Left ventricle myocardium inferior (tissue), 1 donor: ENCODE measurements around the gene CCAR1. TPM values are rescaled to one million over a fixed set of nuclear protein-coding genes. Genes with fewer than 3 reads are reported as not detected.
A peak's percentile ranks its signal among the peaks of the same experiment; 100 is the strongest.
"Not testable (repeated sequence)": the region's sequence is repeated elsewhere in the genome, so short reads cannot be mapped to it uniquely, and the experiment has no call there.

Source experiments
- DNase-seq: peaks from one replicate; pipeline ENCODE4 v3.0.0-alpha.2; 2020
- H3K27ac ChIP-seq: fragments of 200-600 bp; replicated peaks from 2 replicates; pipeline ENCODE4 v1.8.0; 2021
- H3K27me3 ChIP-seq: fragments of 200-600 bp; 2 replicates; pipeline ENCODE4 v1.8.0; 2021; ENCODE audit warnings: low read depth
- H3K36me3 ChIP-seq: fragments of 200-600 bp; 2 replicates; pipeline ENCODE4 v1.8.0; 2021
- H3K4me1 ChIP-seq: fragments of 200-600 bp; 2 replicates; pipeline ENCODE4 v1.8.0; 2021
- H3K4me3 ChIP-seq: fragments of 200-600 bp; 2 replicates; pipeline ENCODE4 v1.8.0; 2021; ENCODE audit warnings: mild to moderate bottlenecking, moderate library complexity
- H3K9me3 ChIP-seq: fragments of 200-600 bp; replicated peaks from 2 replicates; pipeline ENCODE4 v1.8.0; 2021
- intact Hi-C: fragments of 100-400 bp; cut with micrococcal nuclease; formaldehyde crosslinking; loops from one replicate; pipeline ENCODE4 v1.11.0; 2022
- total RNA-seq: library from RNA; stranded (reverse); fragmentation: NEBNext Ultra II Directional; extraction: Animal tissue kit (Norgen Biotek cat#: 25700); gene quantifications from one replicate; pipeline ENCODE4 v1.2.1, GENCODE V29; 2021
- TF ChIP-seq, protein P1 (sequence below): fragments of 200-600 bp; IDR thresholded peaks from 2 replicates; pipeline ENCODE4 v1.8.0; 2021; ENCODE audit warnings: antibody characterized with exemption, mild to moderate bottlenecking, borderline replicate concordance
- donor health status: DM: no; HTN: yes; CAD: no; lungs with severe emphysema.

The CCAR1 gene
- total RNA-seq, 1 donor from 2014 or later, result 27.5 TPM

DNA sequence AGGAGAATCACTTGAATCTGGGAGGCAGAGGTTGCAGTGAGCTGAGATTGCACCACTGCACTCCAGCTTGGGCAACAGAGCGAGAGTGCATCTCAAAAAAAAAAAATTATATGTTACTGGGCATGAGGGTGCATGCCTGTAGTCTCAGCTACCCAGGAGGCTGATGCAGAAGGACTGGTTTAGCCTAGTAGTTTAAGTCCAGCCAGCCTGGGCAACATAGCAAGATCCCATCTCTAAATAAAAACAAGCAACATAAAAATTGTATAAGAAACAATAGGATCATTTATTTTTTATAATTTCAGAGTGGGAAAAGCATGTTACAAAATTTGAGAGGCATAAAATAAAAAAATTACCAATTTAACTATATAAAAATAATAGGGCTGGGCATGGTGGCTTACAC lies 15.5 kb upstream of the CCAR1 start:
- TF ChIP-seq, protein P1, sequence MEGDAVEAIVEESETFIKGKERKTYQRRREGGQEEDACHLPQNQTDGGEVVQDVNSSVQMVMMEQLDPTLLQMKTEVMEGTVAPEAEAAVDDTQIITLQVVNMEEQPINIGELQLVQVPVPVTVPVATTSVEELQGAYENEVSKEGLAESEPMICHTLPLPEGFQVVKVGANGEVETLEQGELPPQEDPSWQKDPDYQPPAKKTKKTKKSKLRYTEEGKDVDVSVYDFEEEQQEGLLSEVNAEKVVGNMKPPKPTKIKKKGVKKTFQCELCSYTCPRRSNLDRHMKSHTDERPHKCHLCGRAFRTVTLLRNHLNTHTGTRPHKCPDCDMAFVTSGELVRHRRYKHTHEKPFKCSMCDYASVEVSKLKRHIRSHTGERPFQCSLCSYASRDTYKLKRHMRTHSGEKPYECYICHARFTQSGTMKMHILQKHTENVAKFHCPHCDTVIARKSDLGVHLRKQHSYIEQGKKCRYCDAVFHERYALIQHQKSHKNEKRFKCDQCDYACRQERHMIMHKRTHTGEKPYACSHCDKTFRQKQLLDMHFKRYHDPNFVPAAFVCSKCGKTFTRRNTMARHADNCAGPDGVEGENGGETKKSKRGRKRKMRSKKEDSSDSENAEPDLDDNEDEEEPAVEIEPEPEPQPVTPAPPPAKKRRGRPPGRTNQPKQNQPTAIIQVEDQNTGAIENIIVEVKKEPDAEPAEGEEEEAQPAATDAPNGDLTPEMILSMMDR, result no peak
- Histone ChIP-seq H3K9me3 (no peaks in the 10 kb centered on the region), H3K27ac (no peak overlapping the region), H3K36me3 (no peaks in the 10 kb centered on the region), H3K4me1 (no peaks in the 10 kb centered on the region), H3K27me3 (no peaks in the 10 kb centered on the region), H3K4me3 (no peak overlapping the region)
- intact Hi-C loops, result no loop called here
- DNase-seq, result no peak

DNA sequence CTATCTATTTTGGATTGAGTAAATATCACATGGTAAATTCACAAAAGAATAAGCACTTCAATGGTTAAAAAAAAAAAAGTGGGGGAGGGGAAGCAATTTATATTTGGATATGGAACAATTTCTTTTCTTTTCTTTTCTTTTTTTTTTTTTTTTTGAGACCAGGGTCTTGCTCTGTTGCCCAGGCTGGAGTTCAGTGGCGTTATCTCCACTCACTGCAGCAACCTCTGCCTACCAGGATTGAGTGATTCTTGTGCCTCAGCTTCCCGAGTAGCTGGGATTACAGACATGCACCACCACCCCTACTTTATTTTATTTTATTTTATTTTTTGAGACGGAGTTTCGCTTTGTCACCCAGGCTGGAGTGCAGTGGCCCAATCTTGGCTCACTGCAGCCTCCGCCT lies 12.1 kb upstream of the CCAR1 start:
- H3K36me3 ChIP-seq, DNase-seq, H3K27ac ChIP-seq, H3K4me3 ChIP-seq, H3K4me1 ChIP-seq, intact Hi-C loops, H3K9me3 ChIP-seq, H3K27me3 ChIP-seq: not testable (repeated sequence)

DNA sequence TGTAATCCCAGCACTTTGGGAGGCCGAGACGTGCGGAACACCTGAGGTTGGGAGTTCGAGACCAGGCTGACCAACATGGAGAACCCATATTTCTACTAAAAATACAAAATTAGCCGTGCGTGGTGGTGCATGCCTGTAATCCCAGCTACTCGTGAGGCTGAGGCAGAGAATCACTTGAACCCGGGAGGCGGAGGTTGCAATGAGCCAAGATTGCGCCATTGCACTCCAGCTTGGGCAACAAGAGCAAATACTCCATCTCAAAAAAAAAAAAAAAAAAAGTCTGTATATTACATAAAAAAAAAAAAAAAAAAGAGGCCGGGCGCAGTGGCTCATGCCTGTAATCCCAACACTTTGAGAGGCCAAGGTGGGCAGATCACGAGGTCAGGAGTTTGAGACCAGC lies 8.0 kb upstream of the CCAR1 start:
- H3K4me3 ChIP-seq, H3K36me3 ChIP-seq, DNase-seq, intact Hi-C loops, H3K9me3 ChIP-seq, H3K27ac ChIP-seq, H3K27me3 ChIP-seq, H3K4me1 ChIP-seq: not testable (repeated sequence)

DNA sequence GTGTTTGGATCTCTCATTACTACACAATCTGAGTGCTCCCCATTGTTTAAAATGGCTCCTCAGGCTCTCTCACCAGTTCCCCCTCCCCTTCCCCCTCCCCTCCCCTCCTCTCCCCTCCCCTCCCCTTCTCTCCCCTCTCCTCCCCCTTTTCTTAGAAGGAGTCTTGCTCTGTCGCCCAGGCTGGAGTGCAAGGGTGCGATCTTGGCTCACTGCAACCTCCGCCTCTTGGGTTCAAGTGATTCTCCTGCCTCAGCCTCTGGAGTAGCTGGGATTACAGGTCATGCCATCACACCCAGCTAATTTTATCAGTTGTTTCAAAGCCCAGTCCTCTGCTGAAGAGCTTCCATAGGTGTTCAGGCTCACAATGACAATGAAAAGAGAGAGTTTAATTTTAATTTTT lies 3.6 kb upstream of the CCAR1 start:
- DNase-seq, result no peak
- Histone ChIP-seq H3K36me3 (no peaks in the 10 kb centered on the region), H3K9me3 (no peaks in the 10 kb centered on the region), H3K27me3 (no peaks in the 10 kb centered on the region), H3K27ac (no peak overlapping the region), H3K4me1 (peaks cover 14% of the 10 kb centered on the region), H3K4me3 (no peak overlapping the region)
- intact Hi-C loops, result no loop called here
- TF ChIP-seq, protein P1, result no peak

DNA sequence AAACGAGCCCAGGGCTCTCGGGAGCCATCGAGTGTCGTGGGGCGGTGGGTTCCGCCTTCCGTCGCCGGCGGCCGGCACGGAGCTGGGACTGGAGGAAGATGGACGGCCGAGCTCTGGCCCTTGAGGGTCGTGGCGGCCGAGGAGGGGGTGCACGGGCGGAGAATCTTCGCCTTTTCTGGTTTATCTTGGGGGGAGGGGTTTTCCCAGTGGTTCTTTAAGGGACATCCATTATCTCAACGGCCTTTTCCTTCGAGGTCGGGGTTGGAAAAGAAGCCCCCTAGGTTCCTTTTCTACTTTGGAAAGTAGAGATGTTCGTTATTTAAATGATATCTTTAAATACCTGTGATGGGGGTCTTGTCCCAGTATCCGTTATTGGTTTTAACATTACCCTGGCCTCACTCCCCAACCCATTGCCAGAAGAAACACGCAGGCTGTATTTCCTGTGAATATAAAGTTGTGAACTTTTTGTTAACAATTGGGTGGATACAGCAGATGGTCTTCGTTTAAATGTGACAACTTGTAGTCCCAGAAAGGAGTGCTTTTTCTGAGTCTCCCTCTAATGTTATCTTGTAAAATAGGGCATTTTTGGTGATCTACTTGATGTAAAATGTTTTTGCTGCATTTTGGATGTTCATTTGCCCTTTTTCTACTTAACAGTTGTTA lies 765 bp downstream of the CCAR1 start:
- intact Hi-C loops, result no loop called here
- DNase-seq, result no peak
- H3K36me3 ChIP-seq, result peaks cover 42% of the 10 kb centered on the region

DNA sequence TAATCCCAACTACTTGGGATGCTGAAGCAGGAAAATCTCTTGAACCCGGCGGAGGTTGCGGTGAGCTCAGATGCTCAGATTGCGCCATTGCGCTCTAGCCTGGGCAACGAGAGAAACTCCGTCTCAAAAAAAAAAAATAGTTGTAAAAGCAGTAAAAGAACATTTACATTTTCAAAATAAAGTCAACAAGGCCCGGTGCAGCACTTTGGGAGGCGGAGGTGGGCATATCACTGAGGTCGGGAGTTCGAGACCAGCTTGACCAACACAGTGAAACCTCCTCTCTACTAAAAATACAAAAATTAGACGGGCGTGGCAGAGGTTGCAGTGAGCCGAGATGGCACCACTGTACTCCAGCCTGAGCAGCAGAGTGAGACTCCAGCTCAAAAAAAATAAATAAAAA lies 4.0 kb downstream of the CCAR1 start:
- TF ChIP-seq, protein P1, result no peak
- H3K27me3 ChIP-seq, result no peaks in the 10 kb centered on the region
- H3K27ac ChIP-seq, result no peak overlapping the region
- H3K9me3 ChIP-seq, result no peaks in the 10 kb centered on the region
- peaks cover 70% of the 10 kb centered on the region for H3K36me3 ChIP-seq
- intact Hi-C loops, result no loop called here
- DNase-seq, result no peak
- H3K4me3 ChIP-seq, result no peak overlapping the region
- H3K4me1 ChIP-seq, result peaks cover 20% of the 10 kb centered on the region

More for the DNA sequence above, 765 bp downstream of the CCAR1 start:
- Histone ChIP-seq H3K4me3 (peak overlapping the region; percentile 96), H3K4me1 (peaks cover 20% of the 10 kb centered on the region), H3K27me3 (no peaks in the 10 kb centered on the region), H3K27ac (peak overlapping the region; percentile 95), H3K9me3 (no peaks in the 10 kb centered on the region)
- TF ChIP-seq, protein P1, result no peak
